OCI-M1 (cell line): ENCODE data around the gene PRR13.
A peak's percentile ranks its signal among the peaks of the same experiment; 100 is the strongest.
"Not testable (repeated sequence)": the region's sequence is repeated elsewhere in the genome, so short reads cannot be mapped to it uniquely, and the experiment has no call there.

Experiments used
- DNase-seq: peaks from one replicate; lab custom pipeline; 2025; lab: John Stamatoyannopoulos, UW

PRR13 gene

DNA sequence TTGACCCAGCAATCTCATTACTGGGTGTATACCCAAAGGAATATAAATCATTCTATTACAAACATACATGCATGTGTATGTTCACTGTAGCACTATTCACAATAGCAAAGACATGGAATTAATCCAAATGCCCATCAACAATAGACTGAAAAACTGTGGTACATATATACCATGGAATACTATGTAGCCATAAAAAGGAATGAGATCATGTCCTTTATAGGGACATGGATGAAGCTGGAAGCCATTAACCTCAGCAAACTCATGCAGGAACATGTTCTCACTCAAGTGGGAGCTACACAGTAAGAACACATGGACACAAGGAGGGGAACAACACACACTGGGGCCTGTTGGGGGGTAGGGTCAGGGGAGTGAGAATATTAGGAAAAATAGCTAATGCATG, 2.0 kb upstream of the PRR13 start:
- DNase-seq: not testable (repeated sequence)

DNA sequence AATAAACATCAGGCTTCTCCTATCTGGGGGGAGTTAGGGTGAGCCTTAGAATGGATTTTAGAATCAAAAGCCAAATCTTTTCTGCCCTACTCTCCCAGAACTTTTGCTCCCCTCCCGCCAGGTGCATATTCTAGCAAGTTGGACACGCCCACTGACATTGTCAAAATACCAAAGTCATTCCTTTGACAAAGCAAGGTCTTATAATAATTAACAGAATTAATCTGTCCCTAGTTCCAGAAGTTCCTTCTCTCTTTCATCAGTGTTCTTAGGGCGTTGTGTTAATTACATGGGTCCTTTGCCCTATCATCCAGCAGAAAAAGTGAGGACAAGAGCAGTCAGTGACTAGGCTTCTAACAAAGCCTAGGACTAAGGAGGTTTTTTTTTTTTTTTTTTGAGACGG, 2.4 kb downstream of the PRR13 start:
- no peak for DNase-seq

DNA sequence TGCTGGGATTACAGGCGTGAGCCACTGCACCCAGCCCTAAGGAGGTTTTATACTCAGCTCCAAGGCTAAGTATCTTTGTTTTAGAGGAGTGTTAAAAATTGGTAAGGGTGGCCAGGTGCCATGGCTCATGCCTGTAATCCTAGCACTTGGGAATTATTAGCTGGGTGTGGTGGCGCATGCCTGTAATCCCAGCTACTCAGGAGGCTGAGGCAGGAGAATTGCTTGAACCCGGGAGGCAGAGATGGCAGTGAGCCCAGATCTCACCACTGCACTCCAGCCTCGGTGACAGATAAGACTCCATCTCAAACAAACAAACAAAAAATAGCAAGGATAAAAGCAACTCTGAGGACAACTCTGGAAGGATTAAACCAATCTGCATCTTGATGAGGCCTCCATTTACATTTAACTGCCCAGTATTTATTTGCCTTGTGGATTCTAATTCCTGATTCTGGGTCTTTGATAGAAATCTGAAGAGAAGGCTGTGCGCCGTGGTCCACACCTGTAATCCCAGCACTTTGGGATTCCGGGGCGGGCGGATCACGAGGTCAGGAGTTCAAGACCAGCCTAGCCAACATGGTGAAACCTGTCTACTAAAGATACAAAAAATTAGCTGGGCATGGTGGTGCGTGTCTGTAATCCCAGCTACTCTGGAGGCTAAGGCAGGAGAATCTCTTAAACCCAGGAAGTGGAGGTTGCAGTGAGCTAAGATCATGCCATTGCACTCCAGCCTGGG, 3.2 kb downstream of the PRR13 start:
- DNase-seq: not testable (repeated sequence)

DNA sequence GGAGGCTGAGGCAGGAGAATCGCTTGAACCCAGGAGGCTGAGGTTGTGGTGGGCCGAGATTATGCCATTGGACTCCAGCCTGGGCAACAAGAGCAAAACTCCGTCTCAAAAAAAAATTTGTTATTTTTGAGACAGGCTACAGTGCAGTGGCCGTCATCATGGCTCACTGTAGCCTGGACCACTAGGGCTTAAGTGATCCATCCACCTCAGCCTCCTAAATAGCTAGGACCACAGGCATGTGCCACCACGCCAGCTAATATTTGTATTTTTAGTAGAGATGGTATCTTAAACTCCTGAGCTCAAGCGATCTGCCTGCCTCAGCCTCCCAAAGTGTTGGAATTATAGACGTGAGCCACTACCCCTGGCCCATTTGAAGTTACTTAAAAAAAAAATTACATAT, 9.4 kb downstream of the PRR13 start:
- no peak for DNase-seq

DNA sequence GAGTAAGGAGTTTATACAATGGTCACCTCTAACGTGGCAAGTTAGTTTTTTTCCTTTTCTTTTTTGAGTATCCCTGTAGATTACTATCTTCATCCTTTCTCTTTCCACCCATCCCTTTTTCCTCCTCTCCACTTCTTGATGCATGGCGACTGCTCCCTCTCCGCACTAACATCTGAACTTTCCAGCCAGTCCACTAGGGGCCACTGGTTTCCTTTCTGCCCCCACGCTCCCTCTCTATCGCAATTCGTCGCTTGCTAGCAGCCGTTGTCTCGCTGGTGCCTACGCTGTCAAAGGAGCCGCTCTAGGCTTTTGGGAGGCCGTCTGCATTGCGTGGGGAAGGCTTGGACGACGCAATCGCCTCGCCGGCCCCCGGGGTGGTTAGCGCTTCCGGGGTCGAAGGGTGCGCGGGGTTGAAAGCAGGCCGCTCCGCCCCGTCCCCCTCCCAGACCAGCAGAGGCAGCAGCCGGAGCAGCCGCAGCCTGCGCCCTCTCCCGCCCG, 10.2 kb downstream of the PRR13 start, which contains the start of gene PCBP2:
PCBP2 (plus strand) TSS at position 442 of the 498 bp plus-strand sequence. CDS start 2,699 bp downstream, outside the sequence.
- peak; percentile 99 for DNase-seq

DNA sequence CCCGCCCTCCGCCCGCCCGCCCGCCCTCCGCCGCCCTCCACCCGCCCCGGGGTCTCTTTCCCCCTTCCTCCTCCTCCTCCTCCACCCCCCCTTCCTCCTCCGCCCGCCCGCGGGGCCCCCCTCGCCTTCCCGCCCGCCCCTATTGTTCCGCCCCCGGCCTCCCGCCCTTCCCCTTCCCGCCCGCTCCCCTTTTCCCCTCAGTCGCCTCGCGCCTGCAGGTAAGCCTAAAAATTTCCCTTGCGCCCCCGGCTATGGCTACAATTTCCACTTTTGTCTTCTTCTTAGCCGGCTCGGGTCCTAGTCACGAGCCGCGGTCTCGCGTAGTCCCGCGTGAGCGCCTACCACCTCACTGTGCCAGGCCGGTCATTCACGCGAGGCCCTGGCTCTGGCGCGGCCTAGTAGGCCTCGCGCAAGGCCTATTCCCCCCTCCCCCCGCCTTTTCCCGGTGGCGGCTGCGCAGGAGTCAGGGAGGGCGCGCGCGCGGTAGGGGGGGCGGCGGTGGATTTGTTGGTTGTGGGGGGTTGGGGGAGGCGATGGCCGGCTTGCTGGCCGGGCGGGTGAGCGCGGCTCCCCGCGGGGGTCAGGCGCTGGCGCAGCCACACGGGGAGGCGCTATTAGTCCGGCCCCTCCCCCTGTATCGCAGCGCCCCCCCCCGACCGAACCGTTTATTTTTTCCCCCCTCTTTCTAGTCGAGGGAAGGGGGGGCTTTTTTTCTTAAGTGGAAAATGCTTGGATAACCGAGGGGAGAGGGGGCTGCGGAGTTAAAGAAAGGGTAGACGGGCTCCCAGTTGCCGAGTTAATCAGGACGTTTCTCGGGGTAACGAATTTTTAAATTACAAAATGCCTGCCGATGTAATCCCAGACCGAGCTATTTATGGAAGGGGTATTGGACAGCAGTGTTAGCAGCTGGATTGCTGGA, 10.9 kb downstream of the PRR13 start:
- peak; percentile 82 for DNase-seq

DNA sequence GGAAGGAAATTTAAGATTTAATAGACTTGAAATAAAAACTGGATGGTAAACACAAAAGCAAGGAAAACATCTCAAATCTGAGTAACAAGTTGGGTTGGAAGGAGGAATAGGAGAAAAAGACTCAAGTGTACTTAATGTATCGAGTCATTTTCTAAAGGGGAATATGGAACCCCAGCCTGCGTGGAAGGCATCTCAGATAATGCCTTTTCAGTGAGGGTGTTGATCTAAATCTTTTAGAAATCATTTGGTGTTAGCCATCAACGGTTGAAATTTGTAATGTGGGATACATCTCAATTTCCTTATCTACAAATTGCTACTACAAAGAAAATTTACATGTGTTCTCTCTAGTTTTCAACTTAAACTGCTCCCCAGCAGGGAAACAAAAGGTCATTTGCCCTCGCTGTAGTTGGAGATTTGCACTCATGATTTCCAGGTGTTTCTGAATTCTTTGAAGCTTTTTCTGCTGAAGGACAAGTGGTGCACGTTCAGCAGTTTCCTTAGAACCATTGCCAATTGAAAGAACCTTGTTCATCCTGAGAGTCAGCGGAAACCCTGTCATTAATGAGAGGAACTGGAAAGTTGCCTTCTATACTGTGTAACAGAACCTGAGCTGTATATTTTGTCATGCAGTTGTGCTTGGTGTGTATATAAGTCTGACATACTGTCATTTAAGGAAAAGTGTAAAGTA, 12.6 kb downstream of the PRR13 start:
- no peak for DNase-seq

DNA sequence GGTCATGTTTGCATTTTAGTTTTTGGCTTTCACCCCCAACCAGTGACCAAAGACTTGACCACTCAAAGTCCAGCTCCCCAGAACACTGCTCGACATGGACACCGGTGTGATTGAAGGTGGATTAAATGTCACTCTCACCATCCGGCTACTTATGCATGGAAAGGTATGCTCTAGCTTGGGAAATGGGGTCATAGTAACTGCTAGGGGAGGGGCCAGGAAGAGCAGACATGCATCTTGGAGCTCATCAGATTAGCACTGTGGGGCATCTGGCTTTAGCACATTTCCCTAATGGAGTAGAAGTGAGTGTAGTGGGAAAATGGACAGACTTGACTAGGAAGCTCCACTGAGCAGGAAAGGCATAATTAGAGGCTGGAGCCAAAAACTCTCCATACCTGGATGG, 13.2 kb downstream of the PRR13 start:
- no peak for DNase-seq

DNA sequence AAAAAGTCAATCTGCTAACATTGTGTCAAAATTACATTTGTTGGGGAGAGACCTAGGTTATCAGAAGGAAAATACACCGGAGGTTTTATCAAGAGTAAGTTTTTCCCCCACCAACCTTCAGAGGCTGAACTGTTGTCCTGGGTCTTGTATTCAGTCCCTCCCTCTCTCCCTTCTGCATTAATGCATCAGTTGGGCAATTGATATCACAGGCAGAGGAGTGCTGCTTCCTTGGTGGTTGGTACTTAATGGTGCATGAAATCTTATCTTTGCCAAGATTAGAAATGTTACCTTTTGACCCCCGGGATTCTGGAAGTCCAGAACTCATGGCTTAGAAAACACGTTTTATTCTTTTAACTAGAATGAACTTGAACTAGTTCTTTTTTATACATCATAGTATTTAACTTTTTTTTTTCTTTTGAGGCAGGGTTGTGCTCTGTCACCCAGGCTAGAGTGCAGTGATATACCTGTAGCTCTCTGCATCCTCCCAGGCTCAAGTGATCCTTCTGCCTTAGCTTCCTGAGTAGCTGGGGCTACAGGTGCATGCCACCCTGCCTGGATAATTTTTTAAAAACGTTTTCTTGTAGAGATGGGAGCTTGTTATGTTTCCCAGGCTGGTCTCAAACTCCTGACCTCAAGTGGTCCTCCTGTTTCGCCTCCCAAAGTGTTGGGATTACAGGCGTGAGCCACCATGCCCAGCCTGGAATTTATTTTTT, 15.3 kb downstream of the PRR13 start:
- DNase-seq: no peak

DNA sequence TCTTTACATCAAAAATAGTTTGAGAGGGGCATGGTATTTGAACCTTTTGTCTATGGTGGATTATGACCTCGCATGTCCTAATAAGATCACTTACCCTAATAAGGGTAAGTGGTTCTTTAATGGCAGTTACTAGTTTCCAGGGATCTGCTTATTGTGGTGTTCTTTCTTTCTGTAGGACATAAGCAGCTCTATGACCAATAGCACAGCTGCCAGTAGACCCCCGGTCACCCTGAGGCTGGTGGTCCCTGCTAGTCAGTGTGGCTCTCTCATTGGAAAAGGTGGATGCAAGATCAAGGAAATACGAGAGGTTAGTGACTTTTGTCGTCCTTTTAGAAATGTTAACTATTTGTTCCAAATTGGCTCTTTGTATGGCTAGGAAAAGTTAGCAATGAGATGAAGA, 17.6 kb downstream of the PRR13 start:
- DNase-seq: no peak

DNA sequence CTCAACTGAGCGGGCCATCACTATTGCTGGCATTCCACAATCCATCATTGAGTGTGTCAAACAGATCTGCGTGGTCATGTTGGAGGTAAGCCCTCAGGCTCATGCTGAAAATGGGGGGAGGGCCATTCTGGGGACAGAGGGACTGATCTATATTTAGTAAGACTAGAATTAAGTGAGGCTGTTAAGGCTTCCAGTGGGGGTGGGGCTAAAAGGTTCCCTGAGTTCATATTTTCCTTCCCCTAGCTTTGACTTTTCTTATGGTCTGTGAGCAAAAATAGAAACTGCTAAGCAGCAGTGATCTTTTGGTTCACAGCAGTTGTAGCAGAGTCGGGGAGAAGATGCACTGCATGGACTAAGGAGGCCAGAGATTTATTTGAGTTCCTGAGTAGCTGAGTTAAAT, 19.5 kb downstream of the PRR13 start:
- no peak for DNase-seq

DNA sequence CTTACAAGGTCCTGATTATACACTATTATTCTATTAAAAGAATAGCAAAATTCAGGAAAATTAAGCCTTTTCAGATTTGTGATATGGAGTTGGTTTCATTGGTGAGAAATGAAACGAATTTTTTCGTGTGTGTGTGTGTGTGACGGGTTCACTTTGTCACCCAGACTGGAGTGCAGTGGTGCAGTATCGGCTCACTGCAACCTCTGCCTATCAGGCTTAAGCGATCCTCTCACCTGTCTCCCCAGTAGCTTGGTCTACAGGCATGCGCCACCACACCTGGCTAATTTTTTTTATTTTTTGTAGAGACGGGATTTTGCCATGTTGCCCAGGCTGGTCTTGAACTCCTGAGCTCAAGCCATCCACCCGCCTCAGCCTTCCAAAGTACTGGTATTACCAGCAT, 20.1 kb downstream of the PRR13 start:
- DNase-seq: no peak

DNA sequence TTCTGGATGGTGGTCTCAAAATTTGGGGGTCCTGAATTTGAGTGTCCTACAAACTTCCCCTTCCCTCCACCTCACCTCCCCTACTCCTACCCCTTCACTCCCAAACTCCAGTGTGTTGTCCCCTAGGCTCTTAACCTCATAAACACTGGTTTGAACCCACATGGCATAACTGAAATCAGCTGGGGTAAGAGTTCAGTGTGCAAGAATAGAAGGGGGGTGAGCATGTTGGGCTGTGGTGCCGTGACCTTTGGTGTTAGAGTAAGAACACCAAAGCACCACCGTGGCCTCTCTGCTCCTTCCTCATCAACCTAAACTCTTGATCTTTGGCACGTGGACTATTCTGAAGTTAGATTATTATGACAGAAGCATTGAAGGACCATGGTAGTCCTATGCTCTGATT, 21.4 kb downstream of the PRR13 start:
- no peak for DNase-seq

DNA sequence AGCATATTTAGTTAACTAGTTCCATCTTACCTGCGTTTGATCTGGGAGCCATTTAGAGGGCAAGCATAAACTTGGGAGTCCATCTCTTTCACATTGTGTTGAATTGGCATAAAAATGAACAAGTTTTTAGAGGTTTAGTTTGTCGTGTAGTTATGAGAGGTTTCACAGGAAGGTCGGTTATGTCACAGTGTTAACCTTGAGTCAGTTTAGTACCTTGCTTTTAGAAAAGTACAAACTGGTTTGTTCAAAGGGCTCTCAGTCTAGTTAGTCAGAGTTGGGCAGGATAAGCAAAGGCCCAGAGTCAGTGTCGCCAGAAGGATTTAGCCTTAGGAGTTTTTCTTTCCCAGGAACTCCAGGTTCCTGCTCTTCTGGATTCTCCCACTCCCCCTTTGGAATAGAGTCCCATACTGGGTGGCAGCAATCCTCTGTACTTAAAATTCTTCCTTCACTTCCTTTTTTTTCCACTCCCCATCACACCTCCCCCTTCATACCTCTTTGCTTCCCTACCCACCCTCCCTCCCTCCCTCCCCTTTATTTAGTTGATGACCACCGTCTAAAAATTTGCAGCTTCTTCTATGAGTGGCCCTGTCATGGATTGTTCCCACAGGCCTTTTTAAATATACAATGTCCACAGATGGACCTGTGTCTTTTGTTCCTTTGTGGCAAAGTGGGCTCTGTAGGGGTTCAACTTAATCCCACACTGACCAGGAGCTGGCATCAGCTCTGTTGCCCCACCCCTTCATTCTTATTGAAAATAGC, 22.4 kb downstream of the PRR13 start:
- DNase-seq: no peak

DNA sequence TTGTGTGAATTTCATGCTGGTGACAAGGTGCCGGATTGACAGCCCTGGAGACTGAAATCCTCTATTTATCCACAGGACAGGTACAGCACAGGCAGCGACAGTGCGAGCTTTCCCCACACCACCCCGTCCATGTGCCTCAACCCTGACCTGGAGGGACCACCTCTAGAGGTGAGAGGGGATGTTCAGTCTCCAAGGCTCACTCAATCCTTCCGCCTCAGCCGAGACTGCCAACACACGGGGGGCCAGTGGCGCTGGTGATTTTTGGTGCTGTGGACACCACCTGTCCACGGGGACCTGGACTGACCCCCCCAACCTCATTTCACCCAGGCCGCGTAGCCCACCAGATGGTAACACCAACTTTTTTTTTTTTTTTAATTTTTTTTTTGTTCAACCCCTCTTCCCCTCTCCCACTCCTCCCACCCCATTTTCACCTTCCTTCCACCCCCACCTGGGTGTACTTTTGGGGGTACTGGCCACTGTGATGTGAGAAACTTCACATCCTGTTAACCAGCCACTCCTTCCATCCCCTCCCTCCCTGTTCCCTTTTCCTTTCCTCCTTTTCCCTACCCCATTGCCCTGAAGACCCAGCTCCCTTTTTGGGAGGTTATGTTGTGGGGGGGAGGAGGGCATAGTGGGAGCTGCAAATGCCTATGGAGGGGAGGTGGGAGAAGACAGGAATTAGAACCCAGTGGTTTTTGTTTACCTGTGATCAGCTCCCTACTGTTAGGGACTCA, 23.3 kb downstream of the PRR13 start:
- no peak for DNase-seq

DNA sequence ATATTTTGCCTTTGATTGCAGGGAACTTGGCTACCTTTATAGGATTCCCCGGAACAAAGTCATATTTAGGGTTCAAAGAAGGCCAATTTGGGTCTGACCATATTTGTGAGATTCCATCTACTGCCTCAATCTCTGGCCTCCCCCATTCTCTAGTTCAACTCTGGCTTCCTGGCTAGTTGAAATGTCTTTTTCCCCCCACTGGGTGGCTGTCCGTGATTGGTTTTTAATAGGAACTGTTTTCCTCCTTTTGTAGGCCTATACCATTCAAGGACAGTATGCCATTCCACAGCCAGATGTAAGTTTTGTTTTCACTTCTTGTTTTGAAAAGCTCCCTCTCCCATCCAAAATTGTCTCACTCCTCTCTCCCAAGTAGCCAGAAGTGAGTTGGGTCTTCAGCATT, 24.1 kb downstream of the PRR13 start:
- no peak for DNase-seq

DNA sequence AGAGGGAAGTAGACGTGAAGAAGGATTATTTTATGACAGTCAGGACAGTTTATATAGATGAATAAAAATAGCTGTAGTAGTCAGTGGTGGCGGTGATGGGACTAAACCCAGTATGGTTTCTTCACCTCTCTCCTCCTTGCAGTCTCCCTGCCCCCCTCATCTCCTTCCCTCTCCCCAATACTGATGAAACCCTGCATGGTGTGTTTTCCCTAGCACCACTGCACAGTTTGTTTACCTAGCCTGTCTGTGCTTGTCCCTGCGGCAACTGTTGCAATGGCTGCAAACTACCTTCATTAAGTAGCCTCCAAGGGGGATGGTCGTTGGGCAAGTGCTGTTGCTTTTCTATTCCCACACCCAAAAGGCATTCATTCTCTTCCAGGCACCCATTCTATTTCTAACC, 25.1 kb downstream of the PRR13 start:
- DNase-seq: no peak

DNA sequence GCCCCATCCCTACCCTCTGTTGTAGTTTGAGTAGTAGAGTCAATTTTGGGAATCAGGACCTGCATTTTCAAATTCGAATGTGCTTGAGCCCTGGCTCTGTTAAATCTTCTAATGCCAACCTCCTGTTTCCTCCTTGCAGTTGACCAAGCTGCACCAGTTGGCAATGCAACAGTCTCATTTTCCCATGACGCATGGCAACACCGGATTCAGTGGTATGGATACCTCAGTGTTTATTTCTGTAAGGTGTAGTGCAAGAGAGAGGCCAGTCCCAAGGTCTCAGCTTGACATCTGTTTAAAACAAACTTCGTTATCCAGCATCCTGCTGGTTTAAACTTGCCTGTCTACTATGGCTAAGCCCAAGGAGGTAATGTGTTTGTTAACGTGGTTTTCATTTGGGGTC, 25.5 kb downstream of the PRR13 start:
- DNase-seq: no peak

DNA sequence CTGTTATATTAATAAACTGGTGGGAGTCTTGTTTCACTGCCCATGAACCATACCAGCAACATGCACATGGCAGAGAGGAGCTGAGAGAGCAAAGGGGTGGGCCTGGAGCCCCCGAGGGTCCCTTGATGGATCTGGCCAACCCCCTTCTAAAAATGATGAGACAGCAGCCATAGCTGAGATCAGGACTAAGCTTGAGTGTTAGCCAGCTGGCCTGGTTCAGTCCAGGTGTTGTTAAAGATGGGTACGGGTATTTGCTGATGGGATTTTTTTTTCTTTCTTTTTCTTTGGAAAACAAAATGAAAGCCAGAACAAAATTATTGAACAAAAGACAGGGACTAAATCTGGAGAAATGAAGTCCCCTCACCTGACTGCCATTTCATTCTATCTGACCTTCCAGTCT, 26.3 kb downstream of the PRR13 start:
- no peak for DNase-seq

DNA sequence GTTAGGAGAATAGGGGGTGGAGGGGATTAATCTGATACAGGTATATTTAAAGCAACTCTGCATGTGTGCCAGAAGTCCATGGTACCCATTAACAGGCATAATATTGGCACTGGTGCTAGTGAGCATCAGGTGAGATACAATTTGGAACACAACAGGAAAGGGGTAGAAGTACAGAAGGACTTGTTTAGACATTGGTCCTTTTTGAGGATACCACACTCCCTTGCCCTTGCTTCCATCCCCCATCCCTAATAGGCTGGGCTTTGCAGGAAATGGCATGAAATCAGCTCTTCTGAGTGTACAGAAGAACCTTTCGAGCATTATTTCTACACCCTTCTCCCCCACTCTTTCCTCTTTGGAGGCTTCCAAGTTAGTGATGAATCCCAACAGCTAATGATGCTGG, 26.7 kb downstream of the PRR13 start:
- no peak for DNase-seq
